Kidney epithelial cell (primary cell): ENCODE results near the gene DSCAM. TPM values are rescaled to one million over a fixed set of nuclear protein-coding genes. Genes with fewer than 3 reads are reported as not detected.

ENCODE experiments used
- DNase-seq: peaks from one replicate; pipeline ENCODE4 v3.0.0-alpha.2; 2010; ENCODE audit warnings: low read depth
- H3K27me3 ChIP-seq: 2 replicates; pipeline ENCODE4 v1.6.0; 2011; ENCODE audit warnings: low read length; ENCODE audit not compliant: control insufficient read depth, insufficient read depth
- H3K36me3 ChIP-seq: 2 replicates; pipeline ENCODE4 v1.5.1; 2011; ENCODE audit warnings: low read length; ENCODE audit not compliant: control insufficient read depth, insufficient read depth
- H3K4me3 ChIP-seq: 2 replicates; pipeline ENCODE4 v1.5.1; 2011; ENCODE audit warnings: low read depth, mild to moderate bottlenecking, control low read depth, low read length
- CTCF ChIP-seq: IDR thresholded peaks from 2 replicates; pipeline ENCODE4 v1.5.1; 2011; ENCODE audit warnings: mild to moderate bottlenecking, moderate library complexity, low read length, control low read depth, inconsistent platforms; ENCODE audit not compliant: insufficient read depth, poor library complexity, severe bottlenecking
- total RNA-seq: library from RNA; depleted of rRNA; stranded (reverse); fragments of >200 nt; gene quantifications from 2 replicates; pipeline ENCODE4 v1.2.3, GENCODE V29; 2015

Gene DSCAM
- total RNA-seq, 1 donor from 2014 or later, result 0.21 TPM

- peaks cover 29% of the 10 kb centered on the region for H3K27me3 ChIP-seq
- H3K4me3 ChIP-seq, result no peak overlapping the region
- no peak for TF ChIP-seq CTCF
- no peaks in the 10 kb centered on the region for H3K36me3 ChIP-seq
- no peak for DNase-seq
Observed at GRCh38 chr21:40842197-40842552, 4.8 kb downstream of the DSCAM start.

- peak; percentile 57 for TF ChIP-seq CTCF
- Histone ChIP-seq H3K27me3 (peaks cover 24% of the 10 kb centered on the region), H3K36me3 (no peaks in the 10 kb centered on the region), H3K4me3 (peak overlapping the region; percentile 5)
- DNase-seq, result peak; percentile 2
Observed at GRCh38 chr21:40841524-40842196, 5.3 kb downstream of the DSCAM start.

- no peaks in the 10 kb centered on the region for H3K36me3 ChIP-seq
- H3K27me3 ChIP-seq, result peaks cover 24% of the 10 kb centered on the region
- DNase-seq, result no peak
- no peak for TF ChIP-seq CTCF
- H3K4me3 ChIP-seq, result no peak overlapping the region
Observed at GRCh38 chr21:40840401-40841125, 6.4 kb downstream of the DSCAM start.

- peaks cover 21% of the 10 kb centered on the region for H3K27me3 ChIP-seq
- no peaks in the 10 kb centered on the region for H3K36me3 ChIP-seq
- TF ChIP-seq CTCF, result no peak
- no peak for DNase-seq
- H3K4me3 ChIP-seq, result no peak overlapping the region
Observed at GRCh38 chr21:40839521-40839920, 7.4 kb downstream of the DSCAM start.

GRCh38 chr21:40837456-40837855 lies 9.5 kb downstream of the DSCAM start:
- TF ChIP-seq CTCF, result no peak
- H3K36me3 ChIP-seq, result no peaks in the 10 kb centered on the region
- no peak overlapping the region for H3K4me3 ChIP-seq
- H3K27me3 ChIP-seq, result peaks cover 21% of the 10 kb centered on the region
- no peak for DNase-seq

GRCh38 chr21:40835184-40835694 lies 11.7 kb downstream of the DSCAM start:
- H3K36me3 ChIP-seq, result no peaks in the 10 kb centered on the region
- TF ChIP-seq CTCF, result no peak
- peaks cover 2% of the 10 kb centered on the region for H3K27me3 ChIP-seq
- no peak for DNase-seq
- H3K4me3 ChIP-seq, result no peak overlapping the region
